ENCODE data around the gene HELZ2.

HELZ2 gene

GRCh38 chr20:63548542-63548941, 25.5 kb downstream of the HELZ2 start:
- DNase-seq, result no peak

- DNase-seq, result no peak
Measured at GRCh38 chr20:63547725-63548480, 26.1 kb downstream of the HELZ2 start, which contains the start of gene SRMS. Gene SRMS, minus strand, starts transcription at chr20:63547749. Its CDS starts 286 bp downstream, at chr20:63547463.

DNA sequence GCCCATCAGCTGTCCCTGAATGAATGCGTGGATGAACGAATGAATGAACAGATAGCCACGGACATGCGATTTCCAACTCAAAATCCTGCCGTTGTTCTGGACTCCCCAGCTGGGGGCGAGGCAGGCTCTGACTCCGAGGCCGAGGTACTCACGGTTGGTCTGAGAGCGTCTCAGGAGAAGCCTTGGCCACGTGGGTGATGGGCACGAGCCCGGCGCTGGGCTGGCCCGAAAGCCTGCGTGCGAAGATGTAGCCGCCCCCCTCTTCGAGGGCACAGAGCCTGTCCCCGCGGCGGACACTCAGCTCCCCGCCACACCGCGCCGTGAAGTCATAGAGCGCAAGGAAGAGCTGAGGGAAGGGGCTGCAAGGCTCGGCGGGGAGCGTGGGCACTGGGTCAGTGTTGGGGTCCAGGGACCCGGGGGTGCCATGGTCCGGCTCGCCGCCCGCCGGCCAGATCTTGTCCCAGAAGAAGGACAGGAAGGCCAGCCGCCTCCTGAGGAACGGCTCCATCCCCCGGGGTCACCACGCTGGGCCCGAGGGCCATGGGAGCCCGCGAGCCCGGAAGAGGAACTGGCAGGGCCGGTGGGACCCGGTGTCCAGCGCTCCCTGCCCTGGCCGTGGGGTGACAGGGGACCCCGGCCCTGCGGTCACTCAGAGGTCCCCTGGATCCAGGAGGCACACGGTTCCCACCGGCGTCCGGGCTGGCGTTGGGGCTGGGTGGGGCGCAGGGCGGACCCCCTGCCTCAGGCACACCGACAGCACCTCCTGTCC, 26.9 kb downstream of the HELZ2 start:
- DNase-seq, result no peak

GRCh38 chr20:63546256-63546955, 27.6 kb downstream of the HELZ2 start:
- no peak for DNase-seq

DNA sequence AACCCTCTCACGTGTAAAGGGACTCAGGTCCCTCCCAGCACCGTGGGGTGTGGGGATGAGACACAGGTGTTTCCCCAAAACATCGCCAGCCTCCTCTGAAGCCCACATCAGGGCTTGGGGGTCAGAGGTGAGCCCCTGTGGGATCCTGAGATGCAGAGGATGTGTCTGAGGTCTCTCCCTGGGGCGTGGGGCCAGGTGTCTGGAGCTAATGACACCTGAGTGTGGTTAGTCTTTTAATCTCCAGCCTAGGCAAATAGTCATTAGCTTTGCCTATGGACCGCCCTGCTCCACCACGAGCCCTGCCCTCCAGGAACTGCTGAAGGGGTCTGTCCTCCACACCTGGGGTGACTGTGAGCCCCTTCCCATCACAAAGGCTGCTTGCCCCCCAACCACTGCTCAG, 28.2 kb downstream of the HELZ2 start:
- DNase-seq, result no peak

DNA sequence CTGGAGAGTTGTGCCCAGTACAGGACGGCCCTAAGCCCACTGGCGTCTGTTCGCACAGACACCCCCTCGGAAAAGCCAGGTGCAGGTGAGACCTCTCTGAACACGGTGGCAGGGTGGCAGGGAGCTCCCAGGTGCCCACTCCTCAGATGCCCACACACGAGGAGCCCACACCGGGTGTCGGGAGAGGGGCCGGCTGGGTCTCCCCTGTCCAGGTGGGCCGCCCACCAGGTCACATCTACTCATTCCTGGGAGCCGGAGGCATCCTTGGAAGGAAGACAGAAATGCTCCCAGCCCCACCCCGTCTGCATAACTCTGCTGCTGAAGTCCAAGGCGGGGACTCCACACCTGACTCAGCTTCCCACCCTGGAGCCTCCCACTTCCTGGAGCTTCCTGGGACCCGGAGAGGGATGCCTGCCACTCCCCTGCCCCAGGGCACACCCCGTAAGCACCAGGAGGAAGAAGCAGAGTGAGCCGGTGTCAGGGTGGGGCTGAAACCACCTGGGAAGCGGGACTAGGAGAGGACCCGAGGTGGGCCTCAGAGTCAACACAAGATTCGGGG, 29.0 kb downstream of the HELZ2 start:
- DNase-seq, result no peak

GRCh38 chr20:63544241-63544957, 29.6 kb downstream of the HELZ2 start:
- no peak for DNase-seq

GRCh38 chr20:63543733-63544132, 30.3 kb downstream of the HELZ2 start:
- no peak for DNase-seq

- no peak for DNase-seq
Measured at GRCh38 chr20:63543131-63543530, 30.9 kb downstream of the HELZ2 start.

DNA sequence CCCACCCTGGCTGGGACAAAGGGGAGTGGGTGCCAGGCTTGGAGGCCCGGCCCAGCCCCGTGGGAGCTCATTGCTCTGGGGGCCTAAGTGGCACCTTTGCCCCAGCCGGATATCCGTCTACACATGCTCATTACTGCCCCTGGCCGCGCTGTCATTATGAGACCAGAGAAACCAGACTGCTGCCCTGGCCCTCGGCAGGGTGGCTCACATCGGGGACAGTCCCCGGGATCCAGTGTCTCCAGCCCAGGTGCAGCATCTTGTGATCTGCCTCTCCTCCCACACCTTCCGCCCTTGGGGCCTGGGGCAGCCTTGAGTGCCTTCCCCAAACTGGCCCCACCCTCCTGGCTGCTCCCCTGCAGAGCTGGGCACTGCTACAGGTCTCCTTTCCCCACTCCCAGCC, 31.3 kb downstream of the HELZ2 start:
- DNase-seq, result no peak

DNA sequence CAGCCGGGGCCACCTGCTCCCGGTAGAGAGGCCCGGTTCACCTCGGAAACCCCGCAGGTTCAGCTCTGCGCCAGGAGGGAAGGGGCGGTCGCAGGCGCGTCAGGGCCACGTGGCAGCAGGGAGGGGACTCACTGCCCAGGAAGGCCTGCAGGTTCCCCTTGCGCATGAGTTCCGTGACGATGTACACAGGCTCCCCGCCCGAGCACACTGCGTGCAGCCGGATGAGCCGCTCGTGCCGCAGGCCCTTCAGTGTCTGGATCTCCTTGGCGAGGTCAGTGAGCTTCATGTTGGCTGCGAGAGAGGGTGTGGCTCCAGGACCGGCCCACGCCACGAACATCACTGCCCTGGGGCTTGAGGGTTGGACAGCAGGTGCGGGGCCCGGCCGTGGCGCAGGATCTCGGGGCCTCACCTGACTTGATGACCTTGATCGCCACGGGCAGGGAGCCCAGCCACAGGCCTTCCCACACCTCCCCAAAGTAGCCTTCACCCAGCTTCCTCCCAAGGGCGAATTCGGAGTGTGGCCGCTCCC, 31.9 kb downstream of the HELZ2 start:
- no peak for DNase-seq

- DNase-seq, result no peak
Measured at GRCh38 chr20:63541371-63541770, 32.7 kb downstream of the HELZ2 start.

- DNase-seq, result no peak
Measured at GRCh38 chr20:63540417-63541186, 33.4 kb downstream of the HELZ2 start.

DNA sequence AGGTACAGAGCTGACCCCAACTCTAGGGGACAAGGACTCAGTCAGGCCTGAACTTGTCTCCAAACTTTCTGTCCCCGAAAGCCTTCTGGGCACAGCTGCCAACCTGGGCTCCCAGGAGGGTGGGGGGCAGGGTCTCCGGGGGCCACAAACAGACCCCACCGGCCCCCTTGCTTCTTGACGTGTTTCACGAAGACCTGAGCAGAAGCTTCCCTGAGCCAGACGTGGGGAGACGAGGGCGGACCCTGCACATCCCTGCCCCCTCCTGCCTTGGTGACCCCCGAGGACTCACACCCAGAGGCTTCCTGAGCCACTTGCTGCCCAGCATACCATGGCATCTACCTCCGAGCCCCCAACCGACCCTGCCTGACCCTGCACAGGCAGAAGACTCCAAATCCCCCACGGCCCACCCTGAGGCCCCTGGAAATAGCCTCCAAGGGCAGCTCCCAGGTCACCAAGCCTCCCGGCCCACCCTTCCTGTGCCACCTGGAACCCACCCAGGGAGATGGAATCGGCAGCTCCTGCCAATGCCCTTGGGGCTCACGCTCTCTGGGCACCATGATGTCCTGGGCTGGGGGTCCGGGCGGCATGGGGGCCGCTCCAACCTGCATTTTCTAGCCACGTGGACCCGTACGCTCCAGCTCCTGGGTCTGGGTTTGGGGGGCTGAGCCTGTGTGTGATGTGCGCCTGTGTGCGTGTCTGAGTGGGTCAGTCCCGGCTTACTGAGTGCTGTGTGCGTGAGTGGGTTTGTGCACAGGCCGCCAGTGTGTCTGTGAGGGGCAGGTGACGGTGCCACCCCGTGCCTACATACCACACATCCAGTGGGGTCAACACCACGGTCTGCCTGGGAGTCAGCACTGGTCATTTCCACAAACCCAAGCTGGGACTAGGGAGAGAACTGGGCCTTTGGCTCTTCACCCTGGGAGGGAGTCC, 34.3 kb downstream of the HELZ2 start:
- no peak for DNase-seq

GRCh38 chr20:63539092-63539430, 35.0 kb downstream of the HELZ2 start:
- DNase-seq, result no peak

DNA sequence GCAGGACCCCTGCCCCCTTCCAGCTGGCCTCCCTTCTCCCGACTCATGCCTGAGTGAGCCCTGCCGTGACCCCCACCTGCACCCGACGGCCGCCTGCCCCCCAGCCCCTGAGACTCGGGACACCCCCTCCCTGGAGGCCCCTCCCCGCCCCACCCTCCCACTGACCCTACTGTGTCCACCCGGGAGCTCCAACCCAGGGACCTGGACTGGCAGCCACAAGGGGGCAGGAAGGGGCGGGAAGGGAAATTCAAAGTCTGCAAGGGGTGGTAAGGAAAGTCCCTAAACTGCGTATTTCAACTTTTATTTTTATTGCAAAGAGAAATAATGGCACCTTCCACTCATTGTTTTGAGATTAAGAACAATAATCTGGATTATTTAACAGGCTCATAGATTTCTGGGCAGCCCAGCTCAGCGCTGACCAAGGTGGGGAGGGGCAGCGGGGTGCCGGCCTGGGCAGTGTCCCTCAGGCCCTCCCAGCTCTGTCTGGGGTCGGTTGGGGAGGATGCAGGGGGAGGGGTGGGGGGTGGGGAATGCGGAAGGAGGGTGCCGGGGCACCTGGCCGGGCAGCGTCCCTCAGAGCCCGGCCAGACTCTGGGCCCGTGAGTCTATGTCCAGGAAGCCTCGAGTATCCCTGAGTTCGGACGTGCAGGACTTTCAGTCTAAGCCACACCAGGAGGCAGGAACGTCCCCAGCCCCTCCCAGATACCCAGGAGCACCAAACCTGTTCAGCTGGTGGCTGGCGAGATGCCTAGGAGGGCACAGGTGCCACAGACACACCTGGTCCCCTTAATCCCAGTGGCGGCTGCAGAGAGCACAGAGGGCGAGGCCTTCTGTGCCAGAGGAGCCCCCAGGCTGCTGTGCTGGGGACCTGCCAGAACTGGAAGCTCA, 35.6 kb downstream of the HELZ2 start:
- peak; percentile 34 for DNase-seq

DNA sequence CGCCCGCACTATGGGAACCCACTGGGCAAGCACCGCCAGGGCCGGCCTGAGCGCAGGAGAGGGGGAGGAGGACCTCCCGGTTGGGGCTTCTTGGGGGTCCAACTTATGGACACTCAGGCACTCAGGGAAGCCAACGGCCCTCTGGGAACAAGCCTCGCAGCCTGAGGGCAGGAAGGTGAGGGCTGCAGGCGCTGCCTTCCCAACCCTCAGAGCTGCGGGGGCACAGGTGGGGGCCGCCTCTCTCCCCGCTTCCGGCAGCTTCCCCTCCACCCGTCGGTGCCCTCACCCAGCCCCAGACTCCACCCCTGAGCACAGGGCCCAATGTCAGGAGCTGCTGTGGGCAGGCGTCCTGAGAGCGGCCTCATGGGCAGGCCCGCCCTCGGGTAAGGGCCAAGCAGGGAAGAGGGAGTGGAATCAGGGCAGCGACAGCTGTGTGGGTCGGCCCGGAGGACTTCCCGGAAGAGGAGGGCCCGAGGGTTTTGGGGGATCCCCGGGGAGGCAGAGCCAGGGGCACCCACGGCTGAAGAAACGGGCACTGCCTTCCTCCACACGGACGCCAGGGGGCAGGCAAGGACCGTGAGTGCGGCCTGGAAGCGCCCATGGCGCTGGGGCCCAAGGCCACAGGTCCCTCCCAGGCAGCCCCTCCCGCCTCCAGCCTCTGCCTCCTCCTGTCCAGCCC, 36.4 kb downstream of the HELZ2 start:
- DNase-seq, result peak; percentile 96

GRCh38 chr20:63536997-63537524, 37.0 kb downstream of the HELZ2 start, which contains the start of gene PTK6:
Gene PTK6, minus strand, starts transcription at chr20:63537376. Its CDS starts 62 bp downstream, at chr20:63537314.
- no peak for DNase-seq

All from activated naive CD4-positive, alpha-beta T cell treated with Interleukin-2 at 50 U/mL for 16 hours (primary cell).